Keratinocyte (primary cell): Measurements from ENCODE around the gene VAT1L.

ENCODE experiments used
- EZH2 ChIP-seq: IDR thresholded peaks from one replicate; pipeline ENCODE4 v1.6.1; 2012; ENCODE audit warnings: inconsistent platforms, mild to moderate bottlenecking, low read length, moderate library complexity
- TF ChIP-seq, protein P1 (sequence below), 3 experiments: IDR thresholded peaks in 1 of 3; conservative IDR thresholded peaks in 1 of 3; optimal IDR thresholded peaks in 1 of 3; 2 replicates in 2 of 3; 3 replicates in 1 of 3; pipeline versions ENCODE3 to v1.5.1; 2011; ENCODE audit warnings: low read length in 3 of 3, mild to moderate bottlenecking in 3 of 3, moderate library complexity in 2 of 3, control low read depth in 1 of 3, inconsistent platforms in 1 of 3; ENCODE audit not compliant: insufficient read depth in 2 of 3; ENCODE audit errors: extremely low read depth in 1 of 3

DNA sequence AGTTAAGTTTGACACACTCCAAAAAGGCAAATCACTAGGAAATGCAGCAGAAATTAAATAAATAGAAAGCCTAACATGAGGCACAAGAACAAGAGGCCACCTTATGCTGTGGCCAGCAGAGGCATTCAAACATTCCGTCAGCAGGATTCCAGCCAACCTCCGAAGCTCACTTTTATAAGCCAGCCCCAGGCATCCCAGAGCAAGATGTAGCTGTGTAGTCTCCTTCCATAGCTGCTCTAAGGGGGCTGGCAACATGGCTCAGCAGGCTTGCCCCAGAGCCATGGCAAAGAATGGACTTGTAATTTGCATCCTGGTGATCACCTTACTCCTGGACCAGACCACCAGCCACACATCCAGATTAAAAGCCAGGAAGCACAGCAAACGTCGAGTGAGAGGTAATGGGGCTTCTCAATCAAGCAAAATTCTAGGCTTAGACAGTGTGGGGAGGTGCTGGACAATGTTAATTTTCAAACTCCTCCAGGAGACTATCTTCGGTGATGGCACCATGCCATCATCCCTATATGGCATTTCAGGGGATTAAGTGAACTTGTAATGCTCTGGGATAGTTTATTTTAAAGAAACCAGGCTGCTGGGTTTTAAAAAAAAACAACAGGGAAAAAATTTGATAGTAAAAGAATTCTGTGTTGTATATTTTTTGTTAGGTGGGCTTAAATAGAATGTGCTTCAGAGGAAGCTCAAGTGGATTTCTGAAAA, 234.1 kb downstream of the VAT1L start, which contains the start of gene CLEC3A:
- TF ChIP-seq, protein P1, sequence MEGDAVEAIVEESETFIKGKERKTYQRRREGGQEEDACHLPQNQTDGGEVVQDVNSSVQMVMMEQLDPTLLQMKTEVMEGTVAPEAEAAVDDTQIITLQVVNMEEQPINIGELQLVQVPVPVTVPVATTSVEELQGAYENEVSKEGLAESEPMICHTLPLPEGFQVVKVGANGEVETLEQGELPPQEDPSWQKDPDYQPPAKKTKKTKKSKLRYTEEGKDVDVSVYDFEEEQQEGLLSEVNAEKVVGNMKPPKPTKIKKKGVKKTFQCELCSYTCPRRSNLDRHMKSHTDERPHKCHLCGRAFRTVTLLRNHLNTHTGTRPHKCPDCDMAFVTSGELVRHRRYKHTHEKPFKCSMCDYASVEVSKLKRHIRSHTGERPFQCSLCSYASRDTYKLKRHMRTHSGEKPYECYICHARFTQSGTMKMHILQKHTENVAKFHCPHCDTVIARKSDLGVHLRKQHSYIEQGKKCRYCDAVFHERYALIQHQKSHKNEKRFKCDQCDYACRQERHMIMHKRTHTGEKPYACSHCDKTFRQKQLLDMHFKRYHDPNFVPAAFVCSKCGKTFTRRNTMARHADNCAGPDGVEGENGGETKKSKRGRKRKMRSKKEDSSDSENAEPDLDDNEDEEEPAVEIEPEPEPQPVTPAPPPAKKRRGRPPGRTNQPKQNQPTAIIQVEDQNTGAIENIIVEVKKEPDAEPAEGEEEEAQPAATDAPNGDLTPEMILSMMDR (optimal IDR thresholded peaks at IDR 0.05 in 1 of 3, IDR thresholded peaks at IDR 0.05 in 1 of 3, conservative IDR thresholded peaks at IDR 0.05 in 1 of 3; ENCODE audit: extremely low read depth in 1 of 3, insufficient read depth in 2 of 3, low read length in 3 of 3) = no peak
- no peak for TF ChIP-seq EZH2
